ENCODE measurements around the gene TRAPPC4. TPM values are rescaled to one million over a fixed set of nuclear protein-coding genes. Genes with fewer than 3 reads are reported as not detected.

The TRAPPC4 gene
- total RNA-seq, 1 donor from 2014 or later = 68.1 TPM

- no peak for DNase-seq (ENCODE audit: low spot score in 2 of 2)
- no peak for FAIRE-seq
These were observed 42.7 kb downstream of the TRAPPC4 start for GRCh38 chr11:119061256-119061655.

GRCh38 chr11:119062779-119063178, 44.2 kb downstream of the TRAPPC4 start:
- no peak for FAIRE-seq
- no peak for DNase-seq (ENCODE audit: low spot score in 2 of 2)

GRCh38 chr11:119065369-119065768, 46.8 kb downstream of the TRAPPC4 start:
- DNase-seq (ENCODE audit: low spot score in 2 of 2) (no peak), FAIRE-seq (no peak)

- no peak for FAIRE-seq
- DNase-seq (ENCODE audit: low spot score in 2 of 2) = peak; percentile 90 to 97
These were observed 49.0 kb downstream of the TRAPPC4 start, which contains the start of gene VPS11 for GRCh38 chr11:119067371-119068222. VPS11 (plus strand) TSS chr11:119067818; CDS start chr11:119067824, 6 bp downstream.

Small RNA genes within 50 kb of the gene (small RNA-seq; reads per million reads assigned to genes)
- gene AP003392.2 = not detected
- not detected for gene RF00017
- not detected for gene RF00019

Other genes with a start within 250 kb of the TRAPPC4 start
- 236 TPM for gene DDX6, start 227.6 kb upstream of the TRAPPC4 start, total RNA-seq
- gene CXCR5, start 134.9 kb upstream of the TRAPPC4 start, total RNA-seq = not detected
- 8.6 TPM for gene BCL9L, start 92.8 kb upstream of the TRAPPC4 start, total RNA-seq
- gene UPK2, start 62.5 kb upstream of the TRAPPC4 start, total RNA-seq = not detected
- gene FOXR1, start 47.0 kb upstream of the TRAPPC4 start, total RNA-seq = not detected
- gene CENATAC, start 20.6 kb upstream of the TRAPPC4 start, total RNA-seq = 23.6 TPM
- 1,027 TPM for gene RPS25, start 423 bp upstream of the TRAPPC4 start, total RNA-seq
- 7.7 TPM for gene SLC37A4, start 12.1 kb downstream of the TRAPPC4 start, total RNA-seq
- 44.0 TPM for gene HYOU1, start 38.4 kb downstream of the TRAPPC4 start, total RNA-seq
- gene VPS11, start 49.1 kb downstream of the TRAPPC4 start, total RNA-seq = 26.1 TPM
- gene HMBS, start 66.1 kb downstream of the TRAPPC4 start, total RNA-seq = 3.7 TPM
- 5.3 TPM for gene DPAGT1, start 83.1 kb downstream of the TRAPPC4 start, total RNA-seq
- gene C2CD2L, start 88.6 kb downstream of the TRAPPC4 start, total RNA-seq = 11.4 TPM
- gene HINFP, start 102.8 kb downstream of the TRAPPC4 start, total RNA-seq = 24.5 TPM
- gene ABCG4, start 130.3 kb downstream of the TRAPPC4 start, total RNA-seq = 2.0 TPM
- gene NLRX1, start 150.0 kb downstream of the TRAPPC4 start, total RNA-seq = 2.0 TPM
- gene NHERF4, start 166.7 kb downstream of the TRAPPC4 start, total RNA-seq = not detected
- 8.6 TPM for gene CBL, start 187.6 kb downstream of the TRAPPC4 start, total RNA-seq